GM18861 (cell line): Measurements from ENCODE around the gene IZUMO4.

Experiments used
- ATAC-seq: cut with Tn5 transposase; IDR thresholded peaks from one replicate; pipeline ENCODE4 v1.9.1; 2021; ENCODE audit not compliant: unreplicated experiment

IZUMO4 gene

GRCh38 chr19:2103045-2103707, 6.5 kb downstream of the IZUMO4 start:
- no peak for ATAC-seq

DNA sequence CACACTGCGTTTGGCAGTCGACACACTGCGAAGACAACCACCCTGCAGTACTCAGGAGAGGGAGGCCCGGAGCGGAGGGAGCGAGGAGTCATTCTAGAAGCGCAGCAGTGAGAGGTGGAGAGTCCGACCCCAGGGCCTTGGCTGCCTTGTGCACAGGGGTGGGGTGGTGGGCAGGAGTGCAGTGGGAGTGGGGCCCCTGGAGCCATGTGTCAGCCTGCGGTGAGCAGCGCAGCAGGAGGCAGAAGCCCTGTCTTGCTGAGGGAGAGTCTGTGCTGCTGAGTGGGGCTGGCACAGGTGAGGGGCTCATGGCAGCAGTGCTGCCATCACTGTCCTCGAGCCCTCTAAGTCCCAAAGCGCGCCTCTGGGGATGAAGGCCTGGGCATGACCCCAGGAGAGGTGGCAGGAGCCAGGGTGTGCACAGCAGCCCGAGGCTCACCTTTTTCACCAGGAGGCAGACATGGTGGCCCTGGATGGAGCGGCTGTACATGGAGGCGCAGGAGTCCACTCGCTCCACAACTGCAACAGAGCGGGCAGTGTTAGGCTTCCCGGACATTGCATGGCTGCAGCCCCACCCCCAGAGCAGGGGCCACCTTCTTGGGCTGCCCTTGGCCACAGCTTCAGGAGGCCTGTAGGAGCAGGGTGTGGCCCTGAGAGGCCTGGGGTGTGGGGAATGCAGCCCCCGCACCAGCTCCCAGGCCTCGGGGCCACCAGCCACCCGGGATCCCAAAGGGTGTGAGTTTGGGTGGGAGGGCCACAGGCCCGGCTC, 11.7 kb downstream of the IZUMO4 start:
- ATAC-seq, result no peak

GRCh38 chr19:2109046-2109864, 12.5 kb downstream of the IZUMO4 start:
- no peak for ATAC-seq

DNA sequence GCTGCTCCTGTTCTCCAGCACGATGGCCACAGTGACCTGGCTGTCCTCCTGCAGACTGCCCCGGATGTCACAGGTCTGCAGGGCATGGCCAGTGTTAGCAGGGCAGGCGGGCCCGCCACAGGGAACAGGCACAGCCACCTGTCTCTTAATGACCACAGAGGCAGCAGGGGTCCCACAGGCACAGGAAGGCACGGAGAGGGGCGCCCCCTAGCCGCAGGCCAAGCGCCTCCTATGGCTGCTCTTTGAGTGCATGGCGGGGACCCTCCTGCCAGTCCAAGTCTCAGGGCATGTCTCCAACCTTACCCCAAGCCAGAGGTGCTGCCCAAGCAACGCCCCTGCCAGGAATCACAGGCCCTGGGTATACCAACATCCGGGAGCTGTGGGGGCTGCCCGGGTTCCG, 14.1 kb downstream of the IZUMO4 start:
- no peak for ATAC-seq

- no peak for ATAC-seq
Measured at GRCh38 chr19:2111425-2111824, 14.7 kb downstream of the IZUMO4 start.

- no peak for ATAC-seq
Measured at GRCh38 chr19:2111886-2112285, 15.2 kb downstream of the IZUMO4 start.

- ATAC-seq, result no peak
Measured at GRCh38 chr19:2112516-2113320, 16.0 kb downstream of the IZUMO4 start.

DNA sequence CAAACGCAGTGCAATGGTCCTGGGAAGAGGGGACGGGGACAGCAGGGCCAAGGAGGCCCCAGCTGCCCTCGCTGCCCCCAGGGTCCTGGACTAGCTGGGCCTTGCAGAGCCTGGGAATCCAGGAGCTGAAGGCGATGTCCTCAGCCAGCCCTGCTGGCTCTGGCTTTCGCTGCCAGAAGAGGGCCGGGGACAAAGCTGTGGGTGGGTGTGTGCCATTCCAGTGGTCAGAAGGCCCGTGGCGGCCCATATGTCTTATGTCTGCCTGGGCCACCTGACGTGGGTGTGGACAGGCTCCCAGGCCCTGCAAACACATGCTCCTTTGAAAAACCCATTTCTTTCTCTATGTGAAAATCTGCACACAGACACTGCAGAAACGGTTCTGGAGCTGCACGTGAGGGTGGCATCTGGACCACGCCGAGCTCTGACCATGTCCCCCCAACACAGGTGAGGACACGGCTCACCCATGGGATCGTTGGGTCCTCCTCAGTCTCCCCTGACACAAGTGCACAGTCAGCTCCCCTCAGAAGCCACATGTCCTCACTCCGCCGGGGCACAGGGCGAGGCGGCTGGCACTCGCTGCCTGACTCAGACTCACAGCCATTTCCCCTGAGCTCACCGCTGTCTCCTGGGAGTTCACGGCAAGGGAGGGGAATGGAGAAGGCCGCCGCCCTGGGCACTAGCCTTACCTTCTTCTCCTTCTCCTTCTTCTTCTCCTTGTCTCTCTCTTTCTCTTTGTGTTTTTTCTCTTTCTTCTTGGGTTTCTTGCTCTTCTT, 16.9 kb downstream of the IZUMO4 start:
- no peak for ATAC-seq

DNA sequence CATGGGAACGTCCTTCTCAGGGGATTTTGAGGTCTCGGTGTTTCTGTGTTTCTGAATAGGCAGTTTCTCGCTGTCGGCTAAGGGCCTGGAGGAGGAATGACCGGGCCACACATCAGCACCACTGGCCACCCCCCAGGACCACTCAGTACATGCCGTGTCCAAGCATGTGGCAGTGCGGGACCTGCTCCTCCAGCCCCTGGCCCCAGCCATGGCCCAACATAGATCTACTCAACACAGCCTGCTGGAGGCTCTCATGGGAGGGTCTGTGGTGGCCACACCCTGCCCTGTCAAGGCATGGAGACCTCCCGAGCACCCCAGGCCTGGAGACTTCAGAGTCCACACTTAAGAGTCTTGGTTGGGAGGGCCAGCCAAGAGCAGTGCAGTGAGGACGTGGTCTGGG, 17.5 kb downstream of the IZUMO4 start:
- no peak for ATAC-seq

- no peak for ATAC-seq
Measured at GRCh38 chr19:2114821-2115220, 18.1 kb downstream of the IZUMO4 start.

- ATAC-seq, result no peak
Measured at GRCh38 chr19:2115324-2115723, 18.6 kb downstream of the IZUMO4 start.

DNA sequence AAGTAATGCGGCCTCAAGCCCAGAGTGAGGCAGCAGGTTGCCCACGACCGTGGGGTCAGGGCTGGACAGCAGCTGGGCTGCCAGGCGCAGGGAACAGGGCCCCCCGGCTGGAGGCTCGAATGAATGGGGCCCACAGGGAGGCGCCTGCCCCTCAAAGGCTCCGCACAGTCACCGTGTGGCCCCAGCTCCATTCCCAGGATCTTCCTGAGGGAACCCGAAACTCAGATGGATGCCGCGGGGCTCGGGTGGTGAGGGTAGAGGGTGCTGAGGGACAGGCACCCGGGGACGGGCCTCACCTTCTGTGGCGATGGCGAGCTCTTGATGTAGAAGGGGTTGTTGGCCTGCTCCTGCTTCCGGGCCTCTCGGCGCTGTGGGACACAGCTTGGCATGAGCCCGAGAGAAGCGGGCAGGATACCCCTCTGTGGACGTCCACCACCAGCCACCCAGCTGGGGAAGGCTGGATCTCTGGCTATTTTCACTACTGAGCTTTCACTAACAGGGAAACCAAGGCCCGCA, 19.3 kb downstream of the IZUMO4 start:
- no peak for ATAC-seq

GRCh38 chr19:2116507-2116906, 19.8 kb downstream of the IZUMO4 start:
- no peak for ATAC-seq

- ATAC-seq, result no peak
Measured at GRCh38 chr19:2117215-2117960, 20.7 kb downstream of the IZUMO4 start.

GRCh38 chr19:2118438-2118837, 21.7 kb downstream of the IZUMO4 start:
- no peak for ATAC-seq

DNA sequence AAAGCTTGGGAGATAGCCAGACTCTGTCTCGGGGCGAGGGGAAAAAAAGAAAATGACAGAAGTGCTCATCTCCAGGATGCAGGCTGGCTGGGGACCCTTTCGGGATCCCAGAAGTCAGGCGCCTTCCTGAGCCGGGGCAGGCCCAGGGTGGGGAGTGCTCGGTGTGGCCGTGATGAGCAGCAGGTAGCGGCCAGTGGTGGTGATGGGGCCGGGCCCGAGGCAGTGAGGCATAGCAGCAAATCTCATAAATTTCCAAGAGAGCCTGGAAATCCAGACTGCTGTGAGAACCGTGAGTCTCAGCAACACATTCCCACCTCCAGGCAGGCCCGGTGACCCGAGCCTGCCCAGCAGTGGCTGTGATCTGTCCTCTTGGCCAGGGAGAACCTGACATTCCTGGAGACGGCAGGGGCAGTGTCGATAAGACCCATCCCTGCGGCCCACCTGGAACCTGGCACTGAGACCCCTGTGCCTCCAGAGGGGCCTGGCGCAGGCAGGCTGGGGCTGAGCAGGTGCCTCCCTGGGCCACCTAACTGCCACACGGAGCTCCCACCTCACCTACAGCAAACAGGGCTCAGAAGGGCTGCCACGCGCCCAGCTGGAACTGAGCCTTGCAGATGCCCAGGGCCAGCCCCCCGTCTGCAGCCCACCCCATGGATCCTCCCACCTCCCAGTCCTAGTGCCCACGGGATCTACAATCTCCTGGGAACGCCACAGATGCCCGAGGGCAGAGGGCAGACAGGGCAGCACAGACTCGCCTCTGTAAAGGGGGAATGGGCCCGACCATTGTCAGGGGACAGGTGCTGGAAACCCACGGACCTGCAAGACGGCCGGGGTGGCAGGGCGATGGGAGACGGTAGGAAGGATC, 23.4 kb downstream of the IZUMO4 start:
- ATAC-seq, result no peak

DNA sequence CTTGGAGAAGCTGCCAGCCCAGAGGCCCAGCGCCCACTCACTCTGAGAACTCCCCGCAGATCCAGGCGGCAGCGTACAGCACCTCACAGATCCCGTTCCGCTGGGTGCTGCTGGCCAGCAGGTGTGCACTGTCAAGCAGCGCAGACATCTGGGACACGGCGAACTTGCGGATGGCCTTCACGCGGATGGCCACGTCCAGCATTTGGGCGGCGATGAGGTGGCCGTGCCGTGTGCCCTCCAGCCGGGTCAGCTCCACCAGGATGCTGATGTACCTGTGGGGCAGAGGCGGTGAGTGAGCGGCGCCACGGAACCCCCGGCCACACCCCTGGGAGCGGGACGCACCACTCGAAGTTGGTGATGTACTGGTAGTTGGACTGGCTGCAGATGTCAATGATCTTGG, 24.1 kb downstream of the IZUMO4 start:
- ATAC-seq, result no peak

DNA sequence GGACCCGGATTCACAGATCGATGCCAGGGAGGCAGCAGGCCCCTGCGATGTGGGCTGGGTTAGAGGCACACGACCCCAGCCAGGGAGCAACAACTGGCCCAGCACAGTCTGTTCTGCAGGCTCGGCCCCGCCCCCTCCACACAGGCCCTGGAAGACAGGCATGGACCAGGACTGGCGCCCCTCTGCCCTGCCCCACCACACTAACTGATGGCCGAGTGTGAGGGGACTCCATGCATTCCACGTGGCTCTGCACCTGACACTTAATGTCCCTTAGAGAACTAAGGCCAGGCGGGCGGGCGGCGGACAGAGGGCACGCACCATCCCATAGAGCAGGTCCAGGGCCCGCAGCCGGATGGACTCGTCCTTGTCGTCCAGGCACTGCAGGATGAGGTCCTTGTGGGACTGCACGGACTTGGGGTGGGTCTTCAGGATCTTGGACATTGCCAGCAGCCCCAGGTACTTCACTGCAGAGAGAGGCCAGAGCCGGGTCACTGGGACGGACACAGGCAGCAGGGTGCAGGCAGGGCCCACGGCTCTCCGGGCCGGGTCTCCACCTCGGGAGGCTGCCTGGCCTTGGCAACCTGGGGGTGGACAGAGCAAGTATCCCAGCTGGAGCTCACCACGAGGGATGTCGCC, 24.8 kb downstream of the IZUMO4 start:
- ATAC-seq, result no peak
